DLD1 (cell line): ENCODE results near the gene PTPRZ1.

Source experiments
- in situ Hi-C: cut with HindIII; loops from 2 replicates; pipeline ENCODE4 v1.10.0; 2017; ENCODE audit warnings: low sequenced_read_pairs

PTPRZ1 gene

GRCh38 chr7:121953164-121953563 is 80.2 kb downstream of the PTPRZ1 start:
- in situ Hi-C loops, result no loop called here

- in situ Hi-C loops, result no loop called here
Observed at GRCh38 chr7:121953601-121954000, 80.6 kb downstream of the PTPRZ1 start.

- in situ Hi-C loops, result no loop called here
Observed at GRCh38 chr7:121954803-121955202, 81.8 kb downstream of the PTPRZ1 start.

- in situ Hi-C loops, result no loop called here
Observed at GRCh38 chr7:121957626-121958025, 84.7 kb downstream of the PTPRZ1 start.

GRCh38 chr7:121960678-121961077 is 87.7 kb downstream of the PTPRZ1 start:
- in situ Hi-C loops, result no loop called here

- in situ Hi-C loops, result no loop called here
Observed at GRCh38 chr7:121961089-121961867, 88.3 kb downstream of the PTPRZ1 start.

GRCh38 chr7:121966276-121966934 is 93.4 kb downstream of the PTPRZ1 start:
- in situ Hi-C loops, result no loop called here

- in situ Hi-C loops, result no loop called here
Observed at GRCh38 chr7:121966935-121967332, 94.0 kb downstream of the PTPRZ1 start.

- in situ Hi-C loops, result no loop called here
Observed at GRCh38 chr7:121985476-121986030, 112.6 kb downstream of the PTPRZ1 start.

GRCh38 chr7:121992068-121992467 is 119.1 kb downstream of the PTPRZ1 start:
- in situ Hi-C loops, result no loop called here

- in situ Hi-C loops, result no loop called here
Observed at GRCh38 chr7:121994625-121995410, 121.9 kb downstream of the PTPRZ1 start.

GRCh38 chr7:122006687-122007086 is 133.7 kb downstream of the PTPRZ1 start:
- in situ Hi-C loops, result no loop called here

- in situ Hi-C loops, result no loop called here
Observed at GRCh38 chr7:122010116-122010515, 137.2 kb downstream of the PTPRZ1 start.

GRCh38 chr7:122013065-122013464 is 140.1 kb downstream of the PTPRZ1 start:
- in situ Hi-C loops, result no loop called here

- in situ Hi-C loops, result no loop called here
Observed at GRCh38 chr7:122013630-122014029, 140.7 kb downstream of the PTPRZ1 start.

GRCh38 chr7:122014697-122015096 is 141.7 kb downstream of the PTPRZ1 start:
- in situ Hi-C loops, result no loop called here

GRCh38 chr7:122018032-122018431 is 145.1 kb downstream of the PTPRZ1 start:
- in situ Hi-C loops, result no loop called here

GRCh38 chr7:122027058-122027457 is 154.1 kb downstream of the PTPRZ1 start:
- in situ Hi-C loops, result no loop called here

- in situ Hi-C loops, result no loop called here
Observed at GRCh38 chr7:122033641-122034040, 160.7 kb downstream of the PTPRZ1 start.

- in situ Hi-C loops, result no loop called here
Observed at GRCh38 chr7:122035876-122036275, 162.9 kb downstream of the PTPRZ1 start.

GRCh38 chr7:122038134-122038533 is 165.2 kb downstream of the PTPRZ1 start:
- in situ Hi-C loops, result no loop called here
